GM12865 (cell line): ENCODE results near the gene TMEM131.
"Not testable (repeated sequence)": the region's sequence is repeated elsewhere in the genome, so short reads cannot be mapped to it uniquely, and the experiment has no call there.

ENCODE experiments used
- DNase-seq: peaks from one replicate; pipeline ENCODE4 v3.0.0; 2010; ENCODE audit warnings: low read depth
- H3K4me3 ChIP-seq: 2 replicates; pipeline ENCODE4 v1.5.1; 2011; ENCODE audit warnings: mild to moderate bottlenecking, low read depth, low read length, control low read depth
- CTCF ChIP-seq: IDR thresholded peaks from 2 replicates; pipeline ENCODE4 v1.5.1; 2011; ENCODE audit warnings: low read length, control low read depth, low read depth, inconsistent platforms; ENCODE audit not compliant: insufficient read depth; ENCODE audit errors: missing control alignments

The TMEM131 gene

GRCh38 chr2:97919858-97920257 lies 75.9 kb downstream of the TMEM131 start:
- TF ChIP-seq CTCF: no peak
- no peak for DNase-seq
- H3K4me3 ChIP-seq: no peak overlapping the region

- TF ChIP-seq CTCF: no peak
- H3K4me3 ChIP-seq: no peak overlapping the region
- no peak for DNase-seq
These were observed 76.9 kb downstream of the TMEM131 start for GRCh38 chr2:97918818-97919217.

- not testable (repeated sequence) for H3K4me3 ChIP-seq, DNase-seq
These were observed 78.1 kb downstream of the TMEM131 start for GRCh38 chr2:97917668-97918067.

- DNase-seq: no peak
- H3K4me3 ChIP-seq: no peak overlapping the region
- TF ChIP-seq CTCF: no peak
These were observed 81.0 kb downstream of the TMEM131 start for GRCh38 chr2:97914691-97915213.

GRCh38 chr2:97913846-97914245 lies 81.9 kb downstream of the TMEM131 start:
- DNase-seq: peak; percentile 9
- TF ChIP-seq CTCF: no peak
- no peak overlapping the region for H3K4me3 ChIP-seq

- no peak for TF ChIP-seq CTCF
- no peak overlapping the region for H3K4me3 ChIP-seq
- DNase-seq: peak; percentile 19
These were observed 83.7 kb downstream of the TMEM131 start for GRCh38 chr2:97911922-97912575.

GRCh38 chr2:97911206-97911921 lies 84.4 kb downstream of the TMEM131 start:
- DNase-seq: peak; percentile 80
- TF ChIP-seq CTCF: no peak
- H3K4me3 ChIP-seq: no peak overlapping the region
